ENCODE measurements around the gene CDHR1.

GRCh38 chr10:84235096-84235495 lies 40.8 kb downstream of the CDHR1 start:
- TF ChIP-seq CTCF (IDR thresholded peaks at IDR 0.05; ENCODE audit: low read depth, low read length) (no peak), EZH2phosphoT487 (IDR thresholded peaks at IDR 0.05; ENCODE audit: low read depth) (no peak)

Data from OCI-LY3 (cell line).